ENCODE measurements around the gene PRKCE.
A peak's percentile ranks its signal among the peaks of the same experiment; 100 is the strongest.

The PRKCE gene

GRCh38 chr2:46075848-46076247, 424.4 kb downstream of the PRKCE start:
- Mint-ChIP-seq H3K36me3 (ENCODE audit: low read depth) (peaks cover 6% of the 10 kb centered on the region), H3K27me3 (ENCODE audit: low read depth) (no peaks in the 10 kb centered on the region), H3K9me3 (no peaks in the 10 kb centered on the region), H3K4me1 (ENCODE audit: low read depth) (peaks cover 16% of the 10 kb centered on the region), H3K27ac (no peak overlapping the region), H3K4me3 (no peak overlapping the region)
- DNase-seq (ENCODE audit: low spot score) = no peak

- no peak overlapping the region for H3K27ac Mint-ChIP-seq
- DNase-seq (ENCODE audit: low spot score) = no peak
- H3K4me1 Mint-ChIP-seq (ENCODE audit: low read depth) = peaks cover 17% of the 10 kb centered on the region
- no peaks in the 10 kb centered on the region for H3K9me3 Mint-ChIP-seq
- H3K36me3 Mint-ChIP-seq (ENCODE audit: low read depth) = peaks cover 6% of the 10 kb centered on the region
- H3K27me3 Mint-ChIP-seq (ENCODE audit: low read depth) = no peaks in the 10 kb centered on the region
- no peak overlapping the region for H3K4me3 Mint-ChIP-seq
These were observed 424.8 kb downstream of the PRKCE start for GRCh38 chr2:46076251-46076650.

GRCh38 chr2:46076875-46077274, 425.4 kb downstream of the PRKCE start:
- Mint-ChIP-seq H3K4me3 (no peak overlapping the region), H3K36me3 (ENCODE audit: low read depth) (peaks cover 6% of the 10 kb centered on the region), H3K4me1 (ENCODE audit: low read depth) (peaks cover 21% of the 10 kb centered on the region), H3K9me3 (no peaks in the 10 kb centered on the region), H3K27me3 (ENCODE audit: low read depth) (no peaks in the 10 kb centered on the region), H3K27ac (no peak overlapping the region)
- no peak for DNase-seq (ENCODE audit: low spot score)

- no peaks in the 10 kb centered on the region for H3K27me3 Mint-ChIP-seq (ENCODE audit: low read depth)
- H3K27ac Mint-ChIP-seq = no peak overlapping the region
- H3K4me3 Mint-ChIP-seq = no peak overlapping the region
- H3K4me1 Mint-ChIP-seq (ENCODE audit: low read depth) = peaks cover 28% of the 10 kb centered on the region
- peaks cover 6% of the 10 kb centered on the region for H3K36me3 Mint-ChIP-seq (ENCODE audit: low read depth)
- no peaks in the 10 kb centered on the region for H3K9me3 Mint-ChIP-seq
- no peak for DNase-seq (ENCODE audit: low spot score)
These were observed 426.1 kb downstream of the PRKCE start for GRCh38 chr2:46077522-46078107.

DNA sequence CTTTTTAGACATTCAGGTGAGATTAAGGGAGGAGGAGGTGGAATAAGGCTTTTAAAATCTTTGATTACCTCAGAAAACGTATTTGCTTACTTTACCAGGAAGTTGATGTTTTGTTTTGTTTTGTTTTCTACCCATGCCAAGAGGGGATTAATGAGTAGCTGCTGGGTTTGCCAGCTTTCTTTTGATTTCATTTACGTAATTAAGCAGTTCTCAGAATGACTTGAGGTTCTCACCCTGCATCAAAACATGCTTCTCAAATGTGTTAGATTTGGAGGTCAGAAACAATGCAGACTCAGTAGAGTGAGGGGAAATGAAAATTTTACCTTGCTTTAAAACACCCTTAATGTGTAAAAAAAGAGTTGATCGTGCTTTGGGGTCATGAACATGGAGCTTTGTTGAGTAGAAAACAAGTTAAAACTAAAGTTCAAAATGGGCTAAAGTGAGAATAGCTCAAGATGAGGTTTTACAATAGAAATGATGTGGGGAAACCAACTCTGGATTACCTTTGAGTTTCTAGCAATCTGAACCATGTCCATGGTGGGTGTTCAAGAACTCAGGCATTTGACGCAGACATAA, 428.6 kb downstream of the PRKCE start:
- Mint-ChIP-seq H3K36me3 (ENCODE audit: low read depth) (peaks cover 2% of the 10 kb centered on the region), H3K27ac (no peak overlapping the region), H3K4me1 (ENCODE audit: low read depth) (peaks cover 18% of the 10 kb centered on the region), H3K27me3 (ENCODE audit: low read depth) (no peaks in the 10 kb centered on the region), H3K9me3 (no peaks in the 10 kb centered on the region), H3K4me3 (no peak overlapping the region)
- no peak for DNase-seq (ENCODE audit: low spot score)

- Mint-ChIP-seq H3K27ac (no peak overlapping the region), H3K36me3 (ENCODE audit: low read depth) (peaks cover 2% of the 10 kb centered on the region), H3K4me3 (no peak overlapping the region), H3K9me3 (no peaks in the 10 kb centered on the region), H3K27me3 (ENCODE audit: low read depth) (no peaks in the 10 kb centered on the region), H3K4me1 (ENCODE audit: low read depth) (peaks cover 16% of the 10 kb centered on the region)
- no peak for DNase-seq (ENCODE audit: low spot score)
These were observed 431.3 kb downstream of the PRKCE start for GRCh38 chr2:46082531-46083485.

DNA sequence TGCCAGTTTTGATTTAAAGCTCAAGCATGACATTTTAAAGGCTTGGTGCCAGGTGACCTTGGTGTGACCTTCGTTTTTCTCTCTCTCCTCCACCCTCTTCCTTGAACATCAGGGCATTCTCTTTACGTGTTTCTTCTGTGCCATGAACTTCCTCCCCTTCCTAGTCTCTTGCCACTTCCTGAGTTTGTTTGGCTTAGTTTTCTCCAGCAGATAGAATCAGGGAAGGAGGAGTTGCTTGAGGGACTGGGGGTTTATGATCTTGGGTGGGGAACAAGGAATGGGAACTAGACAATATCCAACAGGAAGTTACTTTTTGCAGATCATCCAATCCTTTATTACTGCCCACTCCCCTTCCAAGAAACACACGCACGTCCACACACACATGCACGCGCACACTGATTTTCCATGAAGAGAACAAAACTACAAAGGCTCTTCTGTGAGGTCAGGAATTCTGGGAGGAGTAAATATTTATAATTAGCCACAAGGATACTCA, 435.1 kb downstream of the PRKCE start:
- no peak overlapping the region for H3K27ac Mint-ChIP-seq

DNA sequence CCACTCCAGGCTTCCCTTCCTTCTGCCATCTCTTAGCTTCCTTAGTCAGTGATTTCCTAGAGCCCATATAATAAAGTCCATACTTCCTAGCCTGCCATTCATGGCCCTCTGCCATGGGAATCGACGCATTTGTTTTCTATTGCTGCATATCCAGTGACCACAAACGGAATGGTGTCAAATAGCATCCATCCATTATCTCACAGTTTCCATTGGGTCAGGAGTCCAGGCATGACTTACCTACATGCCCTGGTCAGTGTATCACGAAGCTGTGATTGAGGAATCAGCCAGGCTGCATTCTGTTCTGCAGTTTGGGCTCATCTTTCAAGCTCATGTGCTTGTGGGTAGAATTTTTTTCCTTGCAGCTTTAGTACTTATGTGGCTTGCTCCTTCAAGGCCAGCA, 436.0 kb downstream of the PRKCE start:
- no peak for DNase-seq (ENCODE audit: low spot score)
- H3K4me1 Mint-ChIP-seq (ENCODE audit: low read depth) = peaks cover 15% of the 10 kb centered on the region
- no peak overlapping the region for H3K27ac Mint-ChIP-seq

More for the DNA sequence above, 435.1 kb downstream of the PRKCE start:
- peaks cover 6% of the 10 kb centered on the region for H3K36me3 Mint-ChIP-seq (ENCODE audit: low read depth)
- peaks cover 13% of the 10 kb centered on the region for H3K4me1 Mint-ChIP-seq (ENCODE audit: low read depth)
- DNase-seq (ENCODE audit: low spot score) = no peak
- no peak overlapping the region for H3K4me3 Mint-ChIP-seq
- H3K27me3 Mint-ChIP-seq (ENCODE audit: low read depth) = no peaks in the 10 kb centered on the region
- H3K9me3 Mint-ChIP-seq = no peaks in the 10 kb centered on the region

DNA sequence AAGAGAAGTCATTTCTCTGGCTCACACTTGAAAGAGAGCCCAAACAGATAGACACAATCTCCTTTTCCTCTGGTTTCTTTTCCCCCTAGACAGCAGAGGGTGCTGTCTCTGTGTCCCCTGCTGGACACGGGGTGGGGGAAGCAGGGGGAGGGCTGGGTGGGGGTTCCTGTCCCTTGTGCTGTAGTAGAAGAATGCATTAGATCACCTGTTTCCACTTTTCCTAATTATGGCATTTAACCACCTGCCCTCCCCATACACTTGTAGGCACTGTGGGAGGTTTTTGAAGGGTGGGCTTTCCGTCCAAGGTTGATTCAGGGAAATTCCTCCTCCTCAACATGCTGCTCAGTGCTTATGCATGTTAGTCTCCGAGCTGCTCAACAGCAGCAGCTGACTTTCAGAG, 439.5 kb downstream of the PRKCE start:
- no peaks in the 10 kb centered on the region for H3K27me3 Mint-ChIP-seq (ENCODE audit: low read depth)
- H3K9me3 Mint-ChIP-seq = peaks cover 4% of the 10 kb centered on the region
- H3K27ac Mint-ChIP-seq = no peak overlapping the region
- peaks cover 15% of the 10 kb centered on the region for H3K36me3 Mint-ChIP-seq (ENCODE audit: low read depth)
- no peak for DNase-seq (ENCODE audit: low spot score)
- no peak overlapping the region for H3K4me3 Mint-ChIP-seq
- peaks cover 14% of the 10 kb centered on the region for H3K4me1 Mint-ChIP-seq (ENCODE audit: low read depth)

More for the DNA sequence above, 436.0 kb downstream of the PRKCE start:
- Mint-ChIP-seq H3K4me3 (no peak overlapping the region), H3K36me3 (ENCODE audit: low read depth) (peaks cover 6% of the 10 kb centered on the region), H3K27me3 (ENCODE audit: low read depth) (no peaks in the 10 kb centered on the region), H3K9me3 (no peaks in the 10 kb centered on the region)

GRCh38 chr2:46091961-46092667, 440.6 kb downstream of the PRKCE start:
- H3K36me3 Mint-ChIP-seq (ENCODE audit: low read depth) = peaks cover 15% of the 10 kb centered on the region
- H3K27ac Mint-ChIP-seq = no peak overlapping the region
- H3K4me3 Mint-ChIP-seq = no peak overlapping the region
- no peaks in the 10 kb centered on the region for H3K27me3 Mint-ChIP-seq (ENCODE audit: low read depth)
- H3K9me3 Mint-ChIP-seq = peaks cover 4% of the 10 kb centered on the region
- peaks cover 14% of the 10 kb centered on the region for H3K4me1 Mint-ChIP-seq (ENCODE audit: low read depth)
- no peak for DNase-seq (ENCODE audit: low spot score)

DNA sequence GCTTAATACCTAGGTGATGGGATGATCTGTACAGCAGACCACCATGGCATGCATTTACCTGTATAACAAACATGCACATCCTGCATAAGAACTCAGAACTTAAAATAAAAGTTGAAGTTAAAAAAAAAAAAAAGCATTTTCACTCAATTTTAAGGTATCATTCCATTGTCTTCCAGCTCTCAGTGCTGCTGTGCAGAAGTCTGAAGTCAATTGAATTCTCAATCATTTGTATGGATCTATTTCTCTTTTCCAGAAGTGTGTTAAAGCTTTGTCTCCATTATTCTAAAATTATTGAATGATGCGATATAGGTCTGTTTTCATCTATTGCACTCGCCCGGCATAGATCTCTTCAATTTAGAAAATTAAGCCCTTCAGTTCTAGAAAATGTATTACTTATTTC, 443.2 kb downstream of the PRKCE start:
- Mint-ChIP-seq H3K36me3 (ENCODE audit: low read depth) (peaks cover 13% of the 10 kb centered on the region), H3K27ac (no peak overlapping the region), H3K9me3 (peaks cover 4% of the 10 kb centered on the region), H3K27me3 (ENCODE audit: low read depth) (no peaks in the 10 kb centered on the region), H3K4me1 (ENCODE audit: low read depth) (peaks cover 30% of the 10 kb centered on the region), H3K4me3 (no peak overlapping the region)
- DNase-seq (ENCODE audit: low spot score) = no peak

DNA sequence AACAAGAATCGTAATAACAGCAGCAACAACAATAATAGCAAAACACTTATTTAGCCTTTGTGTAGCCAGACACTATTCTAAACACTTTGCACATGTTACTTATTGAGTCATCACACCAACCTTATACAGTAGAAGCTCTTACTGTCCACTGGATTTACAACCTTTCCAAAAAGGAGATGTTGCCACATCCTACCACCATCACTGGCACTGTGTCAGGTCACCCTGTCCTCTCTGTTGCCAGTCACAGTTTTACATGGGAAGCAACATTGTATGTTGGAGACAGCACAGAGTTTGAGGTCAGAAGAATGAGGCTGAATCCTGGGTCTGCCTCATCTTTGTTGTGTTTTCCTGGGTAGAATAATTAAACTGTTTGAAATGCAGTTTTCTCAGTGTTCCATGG, 444.4 kb downstream of the PRKCE start:
- H3K4me3 Mint-ChIP-seq = no peak overlapping the region
- no peaks in the 10 kb centered on the region for H3K27me3 Mint-ChIP-seq (ENCODE audit: low read depth)

GRCh38 chr2:46096260-46096659, 444.8 kb downstream of the PRKCE start:
- H3K27me3 Mint-ChIP-seq (ENCODE audit: low read depth) = no peaks in the 10 kb centered on the region
- peak; percentile 39 for DNase-seq (ENCODE audit: low spot score)
- H3K9me3 Mint-ChIP-seq = peaks cover 4% of the 10 kb centered on the region
- no peak overlapping the region for H3K4me3 Mint-ChIP-seq
- H3K4me1 Mint-ChIP-seq (ENCODE audit: low read depth) = peaks cover 27% of the 10 kb centered on the region
- H3K27ac Mint-ChIP-seq = no peak overlapping the region
- peaks cover 13% of the 10 kb centered on the region for H3K36me3 Mint-ChIP-seq (ENCODE audit: low read depth)

More for the DNA sequence above, 444.4 kb downstream of the PRKCE start:
- Mint-ChIP-seq H3K4me1 (ENCODE audit: low read depth) (peaks cover 27% of the 10 kb centered on the region), H3K36me3 (ENCODE audit: low read depth) (peaks cover 13% of the 10 kb centered on the region), H3K27ac (no peak overlapping the region), H3K9me3 (peaks cover 4% of the 10 kb centered on the region)
- DNase-seq (ENCODE audit: low spot score) = no peak
